ENCODE data around the gene RPS19BP1.
"Not testable (repeated sequence)": the region's sequence is repeated elsewhere in the genome, so short reads cannot be mapped to it uniquely, and the experiment has no call there.

RPS19BP1 gene

GRCh38 chr22:39528681-39529486, 3.7 kb downstream of the RPS19BP1 start:
- no peak for DNase-seq (ENCODE audit: low read depth, low spot score)
- Histone ChIP-seq H3K27me3 (ENCODE audit: control insufficient read depth, insufficient read depth, low read length) (no peaks in the 10 kb centered on the region), H3K9me3 (ENCODE audit: control insufficient read depth, insufficient read depth, low read length) (no peaks in the 10 kb centered on the region), H3K4me3 (ENCODE audit: low read length) (no peak overlapping the region), H3K27ac (ENCODE audit: low read length) (no peak overlapping the region), H3K36me3 (ENCODE audit: control insufficient read depth, insufficient read depth, low read length) (peaks cover 14% of the 10 kb centered on the region), H3K4me1 (ENCODE audit: control insufficient read depth, insufficient read depth, low read length) (peaks cover 3% of the 10 kb centered on the region; the same call in 1 of the 2 replicates)
- no CpG with 5 or more reads among the region's 32 CpGs for WGBS (ENCODE audit: insufficient coverage, insufficient read length)

DNA sequence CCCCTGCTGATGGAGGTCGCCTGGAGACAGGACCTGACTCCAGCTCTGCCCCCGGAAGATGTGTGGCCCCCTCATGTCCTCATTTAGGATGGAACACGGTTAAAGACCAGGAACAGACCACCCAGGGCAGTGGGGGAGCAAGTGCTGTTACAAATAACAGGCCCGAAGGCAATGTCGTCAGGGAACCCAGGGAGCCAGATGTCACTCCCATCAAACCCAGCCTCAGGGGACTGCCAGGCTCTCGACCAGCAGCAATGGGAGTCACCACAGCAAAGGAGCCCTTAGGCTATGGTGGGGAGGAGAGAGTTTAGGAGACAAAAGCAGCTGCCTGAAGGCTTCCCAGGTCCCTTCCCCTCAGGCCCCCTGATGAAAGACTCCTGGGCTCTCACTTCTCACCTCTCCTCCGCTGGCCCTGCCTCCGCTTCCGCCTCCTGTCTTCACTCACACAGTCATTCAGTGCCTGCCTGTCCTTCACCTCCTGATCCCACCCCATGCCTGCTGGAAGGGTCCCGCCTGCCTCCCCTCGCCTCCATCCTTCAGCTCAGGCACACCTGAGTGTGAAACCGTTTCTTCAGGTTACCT, 4.4 kb downstream of the RPS19BP1 start:
- Histone ChIP-seq H3K4me3 (ENCODE audit: low read length) (no peak overlapping the region), H3K27me3 (ENCODE audit: control insufficient read depth, insufficient read depth, low read length) (no peaks in the 10 kb centered on the region), H3K9me3 (ENCODE audit: control insufficient read depth, insufficient read depth, low read length) (no peaks in the 10 kb centered on the region), H3K4me1 (ENCODE audit: control insufficient read depth, insufficient read depth, low read length) (peaks cover 5% of the 10 kb centered on the region; the same call in 1 of the 2 replicates), H3K27ac (ENCODE audit: low read length) (no peak overlapping the region), H3K36me3 (ENCODE audit: control insufficient read depth, insufficient read depth, low read length) (peaks cover 17% of the 10 kb centered on the region)
- DNase-seq (ENCODE audit: low read depth, low spot score): no peak
- no CpG with 5 or more reads among the region's 12 CpGs for WGBS (ENCODE audit: insufficient coverage, insufficient read length)

DNA sequence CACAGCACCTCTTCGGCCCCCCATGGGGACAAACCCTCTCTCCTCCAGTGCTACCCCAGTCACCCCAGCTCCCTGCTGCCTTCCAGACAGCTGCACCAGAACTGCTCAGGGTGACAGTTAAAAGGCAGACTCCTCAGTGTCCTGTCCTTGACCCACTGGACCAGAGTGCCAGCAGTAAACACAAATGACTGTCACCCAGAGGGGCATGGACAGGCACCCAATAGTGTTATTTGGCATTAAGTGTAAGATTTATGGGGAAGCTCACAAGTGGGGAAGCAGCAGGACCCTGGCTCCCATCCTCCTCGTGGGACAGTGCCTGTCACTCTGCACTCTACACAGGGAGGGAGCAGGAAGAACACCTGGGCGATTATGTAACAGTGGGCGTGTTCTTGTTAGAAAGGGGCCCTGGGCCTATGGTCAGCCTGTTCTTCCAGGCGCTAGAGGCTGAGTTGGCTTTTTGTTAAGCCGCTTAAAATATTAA, 5.0 kb downstream of the RPS19BP1 start:
- Histone ChIP-seq H3K27me3 (ENCODE audit: control insufficient read depth, insufficient read depth, low read length) (no peaks in the 10 kb centered on the region), H3K36me3 (ENCODE audit: control insufficient read depth, insufficient read depth, low read length) (peaks cover 24% of the 10 kb centered on the region), H3K9me3 (ENCODE audit: control insufficient read depth, insufficient read depth, low read length) (no peaks in the 10 kb centered on the region), H3K27ac (ENCODE audit: low read length) (no peak overlapping the region), H3K4me3 (ENCODE audit: low read length) (no peak overlapping the region), H3K4me1 (ENCODE audit: control insufficient read depth, insufficient read depth, low read length) (peaks cover 5% of the 10 kb centered on the region; the same call in 1 of the 2 replicates)
- DNase-seq (ENCODE audit: low read depth, low spot score): no peak
- WGBS (ENCODE audit: insufficient coverage, insufficient read length): no CpG with 5 or more reads among the region's 6 CpGs

DNA sequence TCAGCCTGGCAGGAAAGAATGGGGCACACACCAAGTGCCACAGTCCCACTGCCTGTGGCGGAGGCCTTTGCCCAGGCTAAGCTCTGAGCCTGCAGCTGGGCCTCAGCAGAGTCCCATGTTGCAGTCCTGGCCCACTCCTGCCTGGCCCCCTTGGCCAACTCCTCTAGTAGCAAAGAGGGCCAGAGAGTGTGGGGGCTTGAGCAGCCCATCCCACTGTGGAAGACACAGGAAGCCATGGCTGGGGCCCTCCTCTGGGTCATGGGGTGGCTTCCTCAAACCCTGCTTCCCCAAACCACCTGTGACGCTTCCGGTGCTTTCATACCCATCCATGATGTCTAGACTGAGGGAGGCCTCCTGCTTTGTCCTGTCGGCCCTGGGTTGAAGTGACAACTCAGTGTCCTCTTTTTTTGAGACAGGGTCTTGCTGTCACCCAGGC, 5.8 kb downstream of the RPS19BP1 start:
- H3K27me3 ChIP-seq (ENCODE audit: control insufficient read depth, insufficient read depth, low read length): no peaks in the 10 kb centered on the region
- no peaks in the 10 kb centered on the region for H3K9me3 ChIP-seq (ENCODE audit: control insufficient read depth, insufficient read depth, low read length)
- H3K27ac ChIP-seq (ENCODE audit: low read length): no peak overlapping the region
- H3K4me3 ChIP-seq (ENCODE audit: low read length): no peak overlapping the region
- no CpG with 5 or more reads among the region's 4 CpGs for WGBS (ENCODE audit: insufficient coverage, insufficient read length)
- no peak for DNase-seq (ENCODE audit: low read depth, low spot score)
- peaks cover 5% of the 10 kb centered on the region; the same call in 1 of the 2 replicates for H3K4me1 ChIP-seq (ENCODE audit: control insufficient read depth, insufficient read depth, low read length)
- H3K36me3 ChIP-seq (ENCODE audit: control insufficient read depth, insufficient read depth, low read length): peaks cover 29% of the 10 kb centered on the region

DNA sequence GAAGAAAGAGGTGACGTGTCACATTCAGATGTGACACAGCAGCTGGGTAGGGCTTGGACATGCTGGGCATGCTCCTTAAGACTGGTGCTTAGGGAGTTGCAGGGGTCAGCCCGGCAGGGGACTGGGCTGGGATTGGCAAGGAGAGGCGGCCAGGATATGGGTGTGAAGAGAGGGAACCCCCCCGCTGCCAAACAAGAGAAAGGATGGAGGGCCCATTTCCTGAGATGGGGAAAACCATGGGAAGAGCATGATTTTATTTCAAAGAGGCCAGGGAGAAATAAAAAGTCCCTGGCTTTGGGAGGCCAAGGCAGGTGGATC, 6.9 kb downstream of the RPS19BP1 start:
- H3K27me3 ChIP-seq (ENCODE audit: control insufficient read depth, insufficient read depth, low read length): no peaks in the 10 kb centered on the region
- no CpG with 5 or more reads among the region's 4 CpGs for WGBS (ENCODE audit: insufficient coverage, insufficient read length)
- no peak for DNase-seq (ENCODE audit: low read depth, low spot score)
- H3K4me1 ChIP-seq (ENCODE audit: control insufficient read depth, insufficient read depth, low read length): peaks cover 5% of the 10 kb centered on the region; the same call in 1 of the 2 replicates
- no peak overlapping the region for H3K4me3 ChIP-seq (ENCODE audit: low read length)
- H3K9me3 ChIP-seq (ENCODE audit: control insufficient read depth, insufficient read depth, low read length): no peaks in the 10 kb centered on the region
- no peak overlapping the region for H3K27ac ChIP-seq (ENCODE audit: low read length)
- peaks cover 35% of the 10 kb centered on the region for H3K36me3 ChIP-seq (ENCODE audit: control insufficient read depth, insufficient read depth, low read length)

DNA sequence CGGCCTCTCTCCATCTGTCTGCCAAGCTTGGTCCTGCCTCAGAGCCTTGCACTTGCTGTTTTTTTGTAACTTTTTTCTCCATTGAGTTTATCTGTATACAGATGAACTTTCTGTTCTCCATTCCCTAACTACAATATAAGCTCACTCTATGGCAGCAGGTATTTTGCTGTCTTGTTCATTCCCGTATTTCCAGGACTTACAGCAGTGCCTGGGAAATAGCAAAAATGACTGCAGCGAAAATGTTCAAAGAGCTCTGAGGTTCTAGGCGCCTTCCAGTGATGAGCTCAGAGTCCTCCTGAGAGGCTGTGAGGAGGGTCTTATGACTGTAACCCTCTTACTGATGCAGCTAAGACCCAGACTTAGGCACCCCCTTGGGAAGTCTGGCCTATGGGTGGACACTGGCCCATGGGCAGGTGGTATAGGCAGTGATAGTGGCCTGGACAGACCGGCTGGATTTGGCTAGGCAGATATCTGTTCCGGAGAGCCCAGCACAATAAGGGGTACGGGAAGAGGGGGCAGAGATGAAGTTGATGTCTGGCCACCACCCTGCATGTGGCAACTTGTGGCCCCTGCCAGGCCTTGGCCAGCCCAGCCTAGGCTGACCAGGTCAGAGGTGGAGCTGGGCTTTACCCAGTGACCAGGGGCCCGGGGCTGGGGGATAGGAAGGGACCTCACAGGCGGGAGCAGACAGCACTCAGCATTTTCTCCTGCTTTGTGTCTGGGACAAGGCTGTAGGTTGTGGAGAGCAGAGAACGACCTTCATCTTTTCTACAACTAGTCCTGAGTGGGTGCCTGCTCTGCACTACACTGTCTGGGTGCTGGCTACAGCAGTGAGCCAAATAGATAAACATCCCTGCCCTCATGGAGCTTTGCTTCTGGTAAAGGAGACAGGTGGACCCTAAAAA, 7.5 kb downstream of the RPS19BP1 start:
- no peak overlapping the region for H3K4me3 ChIP-seq (ENCODE audit: low read length)
- no peaks in the 10 kb centered on the region for H3K27me3 ChIP-seq (ENCODE audit: control insufficient read depth, insufficient read depth, low read length)
- no peak for DNase-seq (ENCODE audit: low read depth, low spot score)
- no peak overlapping the region for H3K27ac ChIP-seq (ENCODE audit: low read length)
- WGBS (ENCODE audit: insufficient coverage, insufficient read length): no CpG with 5 or more reads among the region's 10 CpGs
- peaks cover 35% of the 10 kb centered on the region for H3K36me3 ChIP-seq (ENCODE audit: control insufficient read depth, insufficient read depth, low read length)
- H3K9me3 ChIP-seq (ENCODE audit: control insufficient read depth, insufficient read depth, low read length): no peaks in the 10 kb centered on the region
- H3K4me1 ChIP-seq (ENCODE audit: control insufficient read depth, insufficient read depth, low read length): peaks cover 5% of the 10 kb centered on the region; the same call in 1 of the 2 replicates

DNA sequence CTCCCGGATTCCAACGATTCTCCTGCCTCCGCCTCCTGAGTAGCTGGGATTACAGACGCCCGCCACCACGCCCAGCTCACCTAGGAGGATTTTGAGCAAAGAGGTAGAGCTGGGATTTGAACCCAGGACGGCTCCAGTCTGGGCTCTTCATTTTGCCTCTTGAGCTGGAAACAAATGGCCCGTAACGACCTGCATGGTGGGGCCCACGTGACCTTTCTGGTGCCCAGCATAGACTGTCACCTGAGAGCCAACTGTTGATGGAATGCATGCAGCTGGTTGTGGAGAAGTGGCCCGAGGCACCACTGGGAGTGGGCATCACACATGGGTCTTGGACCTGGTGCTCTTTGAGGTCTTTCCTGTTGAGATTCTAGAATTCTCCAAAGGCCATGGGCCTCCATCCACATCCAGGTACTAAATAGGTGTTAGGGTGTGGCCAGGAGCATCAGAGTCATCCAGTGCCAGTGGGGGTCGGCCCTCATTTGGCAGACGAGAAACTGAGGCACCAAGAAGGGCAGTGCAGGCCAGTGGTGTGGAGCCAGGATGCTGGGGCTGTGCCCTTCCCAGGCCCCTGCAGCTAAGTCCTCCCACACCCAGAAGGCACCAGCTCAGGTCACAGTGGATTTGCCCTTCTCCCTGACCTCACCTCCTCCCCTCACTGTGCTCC, 8.3 kb downstream of the RPS19BP1 start:
- Histone ChIP-seq H3K27ac (ENCODE audit: low read length) (no peak overlapping the region), H3K27me3 (ENCODE audit: control insufficient read depth, insufficient read depth, low read length) (no peaks in the 10 kb centered on the region), H3K9me3 (ENCODE audit: control insufficient read depth, insufficient read depth, low read length) (no peaks in the 10 kb centered on the region), H3K36me3 (ENCODE audit: control insufficient read depth, insufficient read depth, low read length) (peaks cover 33% of the 10 kb centered on the region), H3K4me1 (ENCODE audit: control insufficient read depth, insufficient read depth, low read length) (peaks cover 5% of the 10 kb centered on the region; the same call in 1 of the 2 replicates), H3K4me3 (ENCODE audit: low read length) (no peak overlapping the region)
- no peak for DNase-seq (ENCODE audit: low read depth, low spot score)
- no CpG with 5 or more reads among the region's 13 CpGs for WGBS (ENCODE audit: insufficient coverage, insufficient read length)

GRCh38 chr22:39522567-39523300, 9.8 kb downstream of the RPS19BP1 start:
- DNase-seq (ENCODE audit: low read depth, low spot score): no peak
- no peak overlapping the region for H3K27ac ChIP-seq (ENCODE audit: low read length)
- WGBS (ENCODE audit: insufficient coverage, insufficient read length): no CpG with 5 or more reads among the region's 14 CpGs

GRCh38 chr22:39522091-39522490, 10.5 kb downstream of the RPS19BP1 start:
- not testable (repeated sequence) for H3K27ac ChIP-seq (ENCODE audit: low read length); H3K9me3 ChIP-seq (ENCODE audit: control insufficient read depth, insufficient read depth, low read length); H3K4me1 ChIP-seq (ENCODE audit: control insufficient read depth, insufficient read depth, low read length); DNase-seq (ENCODE audit: low read depth, low spot score); H3K27me3 ChIP-seq (ENCODE audit: control insufficient read depth, insufficient read depth, low read length); H3K4me3 ChIP-seq (ENCODE audit: low read length)
- no CpG with 5 or more reads among the region's 5 CpGs for WGBS (ENCODE audit: insufficient coverage, insufficient read length)
- peaks cover 27% of the 10 kb centered on the region for H3K36me3 ChIP-seq (ENCODE audit: control insufficient read depth, insufficient read depth, low read length)

More at GRCh38 chr22:39522567-39523300, 9.8 kb downstream of the RPS19BP1 start:
- 0 out of 2 replicates have a peak, but pooled peaks cover 5% of the 10 kb centered on the region for H3K4me1 ChIP-seq (ENCODE audit: control insufficient read depth, insufficient read depth, low read length)
- H3K27me3 ChIP-seq (ENCODE audit: control insufficient read depth, insufficient read depth, low read length): no peaks in the 10 kb centered on the region
- peaks cover 27% of the 10 kb centered on the region for H3K36me3 ChIP-seq (ENCODE audit: control insufficient read depth, insufficient read depth, low read length)
- H3K4me3 ChIP-seq (ENCODE audit: low read length): no peak overlapping the region
- H3K9me3 ChIP-seq (ENCODE audit: control insufficient read depth, insufficient read depth, low read length): no peaks in the 10 kb centered on the region
